Measurements from ENCODE around the gene M1AP. TPM values are rescaled to one million over a fixed set of nuclear protein-coding genes. Genes with fewer than 3 reads are reported as not detected.

The M1AP gene
- total and polyA plus RNA-seq, 2 of the 4 experiments (the other 2 are of a cell fraction), result 0.03 TPM; not detected in 1

DNA sequence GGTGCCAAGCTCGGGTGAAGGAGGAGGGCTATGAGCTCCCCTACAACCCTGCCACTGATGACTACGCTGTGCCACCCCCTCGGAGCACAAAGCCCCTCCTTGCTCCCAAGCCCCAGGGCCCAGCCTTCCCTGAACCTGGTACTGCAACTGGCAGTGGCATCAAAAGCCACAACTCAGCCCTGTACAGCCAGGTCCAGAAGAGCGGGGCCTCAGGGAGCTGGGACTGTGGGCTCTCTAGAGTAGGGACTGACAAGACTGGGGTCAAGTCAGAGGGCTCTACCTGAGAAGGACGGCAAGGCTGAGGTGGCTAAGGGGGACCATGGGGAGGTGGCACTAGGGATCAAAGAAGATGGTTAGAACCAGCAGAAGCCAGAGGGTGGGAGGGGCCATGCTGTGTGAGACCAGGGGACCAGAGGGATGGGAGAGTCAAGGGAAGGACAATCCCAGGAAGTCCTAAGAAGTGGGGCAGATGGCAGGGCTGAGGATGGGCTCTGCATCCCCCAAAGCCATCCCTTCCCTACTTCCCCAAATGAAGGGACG lies 91.2 kb downstream of the M1AP start:
- peaks cover 8 to 46% of the 10 kb centered on the region in 2 experiments; a peak in 3 of 4 replicates for H3K79me1 ChIP-seq (ENCODE audit: low read depth in 1 of 2, low read length in 2 of 2)
- no peak overlapping the region for H3K27ac ChIP-seq (ENCODE audit: insufficient read depth, low read length)
- H3K9me3 ChIP-seq (ENCODE audit: control insufficient read depth, insufficient read depth, low read length), result no peaks in the 10 kb centered on the region
- intact Hi-C loops (cut with micrococcal nuclease), result no loop called here
- ChIA-PET CTCF (no interaction called here), POLR2A (ENCODE audit: unreplicated experiment) (interaction anchor here (1.5 kb wide), 1 partner anchor 10 kb away, joined by 3 read pairs; no protein-coding TSS in a partner anchor)
- no peaks in the 10 kb centered on the region; the same call in 1 of the 2 replicates for H4K20me1 ChIP-seq (ENCODE audit: insufficient read depth, low read length)
- no peak overlapping the region for H3K4me3 ChIP-seq (ENCODE audit: insufficient read depth, low read depth, low read length)
- no peak overlapping the region for H2AK5ac ChIP-seq (ENCODE audit: low read depth, low read length)
- H3K27me3 ChIP-seq (ENCODE audit: control insufficient read depth, insufficient read depth, low read length), result no peaks in the 10 kb centered on the region
- no peak overlapping the region for H3K4ac ChIP-seq (ENCODE audit: low read depth, low read length)
- H2BK15ac ChIP-seq (ENCODE audit: low read depth, low read length), result no peak overlapping the region
- no peak overlapping the region for H3K4me2 ChIP-seq (ENCODE audit: low read depth, low read length)
- BruUV-seq (replicated peaks), result no TSS peak
- H3K18ac ChIP-seq (ENCODE audit: low read depth, low read length), result no peak overlapping the region
- H2AK9ac ChIP-seq (replicated peaks; ENCODE audit: low read depth, low read length, poor library complexity), result no peak overlapping the region
- no peak overlapping the region for H3K9ac ChIP-seq (ENCODE audit: low read depth, low read length)
- no CpG with 5 or more reads among the region's 6 CpGs for whole genome bisulfite sequencing, 2 experiments (ENCODE audit: extremely low coverage in 2 of 2, insufficient read length in 1 of 2)
- dilution Hi-C loops (cut with HindIII; ENCODE audit: low sequenced_read_pairs, unreplicated experiment), result no loop called here
- TF ChIP-seq CEBPB (IDR thresholded peaks at IDR 0.05; ENCODE audit: low read depth, low read length), result no peak
- TF ChIP-seq RAD21 (IDR thresholded peaks at IDR 0.05; ENCODE audit: low read length), result no peak
- no peak for TF ChIP-seq SMC3 (IDR thresholded peaks at IDR 0.05; ENCODE audit: low read depth, low read length)
- TF ChIP-seq MXI1 (IDR thresholded peaks at IDR 0.05; ENCODE audit: borderline replicate concordance, low read depth, low read length), result no peak
- TF ChIP-seq POLR2A (IDR thresholded peaks at IDR 0.05; ENCODE audit: low read depth, low read length), result no peak
- TF ChIP-seq MAZ (IDR thresholded peaks at IDR 0.05; ENCODE audit: borderline replicate concordance, low read depth, low read length), result no peak
- no peak for TF ChIP-seq RFX5 (IDR thresholded peaks at IDR 0.05; ENCODE audit: low read depth, low read length)
- TF ChIP-seq RCOR1 (IDR thresholded peaks at IDR 0.05; ENCODE audit: insufficient replicate concordance, low read length), result no peak
- TF ChIP-seq, protein P1, sequence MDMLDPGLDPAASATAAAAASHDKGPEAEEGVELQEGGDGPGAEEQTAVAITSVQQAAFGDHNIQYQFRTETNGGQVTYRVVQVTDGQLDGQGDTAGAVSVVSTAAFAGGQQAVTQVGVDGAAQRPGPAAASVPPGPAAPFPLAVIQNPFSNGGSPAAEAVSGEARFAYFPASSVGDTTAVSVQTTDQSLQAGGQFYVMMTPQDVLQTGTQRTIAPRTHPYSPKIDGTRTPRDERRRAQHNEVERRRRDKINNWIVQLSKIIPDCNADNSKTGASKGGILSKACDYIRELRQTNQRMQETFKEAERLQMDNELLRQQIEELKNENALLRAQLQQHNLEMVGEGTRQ (IDR thresholded peaks at IDR 0.05; ENCODE audit: low read depth, low read length), result no peak
- TF ChIP-seq, protein P2, sequence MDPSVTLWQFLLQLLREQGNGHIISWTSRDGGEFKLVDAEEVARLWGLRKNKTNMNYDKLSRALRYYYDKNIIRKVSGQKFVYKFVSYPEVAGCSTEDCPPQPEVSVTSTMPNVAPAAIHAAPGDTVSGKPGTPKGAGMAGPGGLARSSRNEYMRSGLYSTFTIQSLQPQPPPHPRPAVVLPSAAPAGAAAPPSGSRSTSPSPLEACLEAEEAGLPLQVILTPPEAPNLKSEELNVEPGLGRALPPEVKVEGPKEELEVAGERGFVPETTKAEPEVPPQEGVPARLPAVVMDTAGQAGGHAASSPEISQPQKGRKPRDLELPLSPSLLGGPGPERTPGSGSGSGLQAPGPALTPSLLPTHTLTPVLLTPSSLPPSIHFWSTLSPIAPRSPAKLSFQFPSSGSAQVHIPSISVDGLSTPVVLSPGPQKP (IDR thresholded peaks at IDR 0.05; ENCODE audit: borderline replicate concordance, low read depth, low read length), result no peak
- no peak for TF ChIP-seq FOS (IDR thresholded peaks at IDR 0.05; ENCODE audit: low read depth, low read length)
- TF ChIP-seq BHLHE40 (IDR thresholded peaks at IDR 0.05; ENCODE audit: low read depth, low read length), result no peak
- TF ChIP-seq, protein P3, sequence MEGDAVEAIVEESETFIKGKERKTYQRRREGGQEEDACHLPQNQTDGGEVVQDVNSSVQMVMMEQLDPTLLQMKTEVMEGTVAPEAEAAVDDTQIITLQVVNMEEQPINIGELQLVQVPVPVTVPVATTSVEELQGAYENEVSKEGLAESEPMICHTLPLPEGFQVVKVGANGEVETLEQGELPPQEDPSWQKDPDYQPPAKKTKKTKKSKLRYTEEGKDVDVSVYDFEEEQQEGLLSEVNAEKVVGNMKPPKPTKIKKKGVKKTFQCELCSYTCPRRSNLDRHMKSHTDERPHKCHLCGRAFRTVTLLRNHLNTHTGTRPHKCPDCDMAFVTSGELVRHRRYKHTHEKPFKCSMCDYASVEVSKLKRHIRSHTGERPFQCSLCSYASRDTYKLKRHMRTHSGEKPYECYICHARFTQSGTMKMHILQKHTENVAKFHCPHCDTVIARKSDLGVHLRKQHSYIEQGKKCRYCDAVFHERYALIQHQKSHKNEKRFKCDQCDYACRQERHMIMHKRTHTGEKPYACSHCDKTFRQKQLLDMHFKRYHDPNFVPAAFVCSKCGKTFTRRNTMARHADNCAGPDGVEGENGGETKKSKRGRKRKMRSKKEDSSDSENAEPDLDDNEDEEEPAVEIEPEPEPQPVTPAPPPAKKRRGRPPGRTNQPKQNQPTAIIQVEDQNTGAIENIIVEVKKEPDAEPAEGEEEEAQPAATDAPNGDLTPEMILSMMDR (conservative IDR thresholded peaks at IDR 0.05; ENCODE audit: low read depth, low read length), result no peak
- no peak for TF ChIP-seq CHD1 (IDR thresholded peaks at IDR 0.05; ENCODE audit: low read depth, low read length)
- TF ChIP-seq NFE2L2 (IDR thresholded peaks at IDR 0.05; ENCODE audit: low read depth, low read length), result no peak
- TF ChIP-seq MAFK (IDR thresholded peaks at IDR 0.05; ENCODE audit: low read depth, low read length), result no peak
- H3K4me1 ChIP-seq (ENCODE audit: control insufficient read depth, insufficient read depth, low read length), result peaks cover 16% of the 10 kb centered on the region
- 0 out of 2 replicates have a peak, but pooled peaks cover 18% of the 10 kb centered on the region for H3K9me1 ChIP-seq (ENCODE audit: insufficient read depth, low read length)
- H4K8ac ChIP-seq (ENCODE audit: low read depth in 2 of 2, low read length in 2 of 2), result no peak overlapping the region
- no peak overlapping the region for H3K23ac ChIP-seq (ENCODE audit: low read depth, low read length)
- no peak overlapping the region for H2BK120ac ChIP-seq (ENCODE audit: low read depth, low read length)
- peaks cover 17% of the 10 kb centered on the region for H3K36me3 ChIP-seq (ENCODE audit: control insufficient read depth, insufficient read depth, low read length)
- no peak overlapping the region for H4K91ac ChIP-seq (ENCODE audit: insufficient read depth, low read depth, low read length)
- H2BK20ac ChIP-seq (ENCODE audit: low read depth, low read length), result no peak overlapping the region
- H3K56ac ChIP-seq (ENCODE audit: extremely low read depth, insufficient read depth, low read length), result no peak overlapping the region
- H2BK5ac ChIP-seq (ENCODE audit: low read depth, low read length, poor library complexity, severe bottlenecking), result no peak overlapping the region
- DNase-seq (no peak), ATAC-seq (ENCODE audit: low read depth) (no peak)
- no peak overlapping the region for H3K14ac ChIP-seq (replicated peaks; ENCODE audit: low read depth, low read length)
- H2AFZ ChIP-seq (replicated peaks; ENCODE audit: low read length, poor library complexity), result no peak overlapping the region
- in situ Hi-C loops (cut with MboI; ENCODE audit: low sequenced_read_pairs), result no loop called here
- H4K5ac ChIP-seq (ENCODE audit: low read depth, low read length), result no peak overlapping the region
